Endodermal cell (in vitro differentiated cells): ENCODE data around the gene DNLZ. TPM values are rescaled to one million over a fixed set of nuclear protein-coding genes. Genes with fewer than 3 reads are reported as not detected.

Source experiments
- DNase-seq: peaks from one replicate; pipeline ENCODE4 v3.0.0-alpha.2; 2017
- H3K27ac ChIP-seq: 2 replicates; pipeline ENCODE4 v1.5.1; 2013; ENCODE audit warnings: mild to moderate bottlenecking, low read depth, low read length, moderate library complexity
- H3K27me3 ChIP-seq: 2 replicates; pipeline ENCODE4 v1.6.1; 2013; ENCODE audit warnings: mild to moderate bottlenecking, low read length, moderate library complexity; ENCODE audit not compliant: insufficient read depth, control insufficient read depth, poor library complexity, severe bottlenecking
- H3K36me3 ChIP-seq: 2 replicates; pipeline ENCODE4 v1.7.0; 2013; ENCODE audit warnings: mild to moderate bottlenecking, low read length, moderate library complexity; ENCODE audit not compliant: control insufficient read depth, insufficient read depth
- H3K4me1 ChIP-seq: one replicate; pipeline ENCODE4 v1.7.0; 2013; ENCODE audit warnings: low read length; ENCODE audit not compliant: control insufficient read depth, insufficient read depth
- H3K4me3 ChIP-seq: 2 replicates; pipeline ENCODE4 v1.5.1; 2013; ENCODE audit warnings: mild to moderate bottlenecking, low read length, moderate library complexity
- H3K9ac ChIP-seq: 2 replicates; pipeline ENCODE4 v1.6.1; 2013; ENCODE audit warnings: mild to moderate bottlenecking, low read length, moderate library complexity; ENCODE audit not compliant: poor library complexity, severe bottlenecking; ENCODE audit errors: extremely low read depth
- H3K9me3 ChIP-seq: 2 replicates; pipeline ENCODE4 v1.6.1; 2013; ENCODE audit warnings: mild to moderate bottlenecking, low read length, moderate library complexity; ENCODE audit not compliant: control insufficient read depth
- H3K27ac Mint-ChIP-seq: 2 replicates; pipeline ENCODE4 v1.8.0; 2020; ENCODE audit warnings: mixed read lengths
- H3K27me3 Mint-ChIP-seq: 2 replicates; pipeline ENCODE4 v1.8.0; 2021; ENCODE audit warnings: mild to moderate bottlenecking, mixed read lengths; ENCODE audit not compliant: insufficient read depth
- H3K36me3 Mint-ChIP-seq: 2 replicates; pipeline ENCODE4 v1.8.0; 2020; ENCODE audit warnings: low read depth, mixed read lengths
- H3K4me1 Mint-ChIP-seq: 2 replicates; pipeline ENCODE4 v1.8.0; 2020; ENCODE audit warnings: mixed read lengths
- H3K4me3 Mint-ChIP-seq: 2 replicates; pipeline ENCODE4 v1.8.0; 2020; ENCODE audit warnings: mild to moderate bottlenecking, moderate library complexity, mixed read lengths
- H3K9me3 Mint-ChIP-seq: 2 replicates; pipeline ENCODE4 v1.8.0; 2020; ENCODE audit warnings: mild to moderate bottlenecking, mixed read lengths
- WGBS, 2 experiments: methylation state at CpG; one replicate each; pipeline versions ENCODE4 v1.1.5 to v1.1.7; 2013; ENCODE audit warnings: missing lambda C conversion rate in 2 of 2, mixed read lengths in 1 of 2; ENCODE audit not compliant: insufficient coverage in 1 of 2, insufficient read length in 1 of 2; 5-methylcytosine and 5-hydroxymethylcytosine counted together
- total RNA-seq, 2 donors: library from RNA; stranded (reverse); fragmentation: NEBNext Ultra II Directional in 1 of 2; extraction: Animal tissue kit (Norgen Biotek cat#: 25700) in 1 of 2; gene quantifications; 2 replicates in 1 of 2; 3 replicates in 1 of 2; pipeline ENCODE4 v1.2.1, GENCODE V29; 2021
- TF ChIP-seq, protein P1 (sequence below): fragments of 200-600 bp; sonication (generic); conservative IDR thresholded peaks from 2 replicates; pipeline ENCODE4 v1.5.0; 2021; ENCODE audit warnings: antibody characterized with exemption, mild to moderate bottlenecking

Gene DNLZ
- total RNA-seq, 2 donors from 2014 or later: 12.6 to 20.1 TPM

GRCh38 chr9:136318776-136319241, 44.7 kb downstream of the DNLZ start:
- no peaks in the 10 kb centered on the region for H3K27me3 ChIP-seq
- no peaks in the 10 kb centered on the region for H3K4me1 Mint-ChIP-seq
- H3K4me3 ChIP-seq: no peak overlapping the region
- TF ChIP-seq, protein P1, sequence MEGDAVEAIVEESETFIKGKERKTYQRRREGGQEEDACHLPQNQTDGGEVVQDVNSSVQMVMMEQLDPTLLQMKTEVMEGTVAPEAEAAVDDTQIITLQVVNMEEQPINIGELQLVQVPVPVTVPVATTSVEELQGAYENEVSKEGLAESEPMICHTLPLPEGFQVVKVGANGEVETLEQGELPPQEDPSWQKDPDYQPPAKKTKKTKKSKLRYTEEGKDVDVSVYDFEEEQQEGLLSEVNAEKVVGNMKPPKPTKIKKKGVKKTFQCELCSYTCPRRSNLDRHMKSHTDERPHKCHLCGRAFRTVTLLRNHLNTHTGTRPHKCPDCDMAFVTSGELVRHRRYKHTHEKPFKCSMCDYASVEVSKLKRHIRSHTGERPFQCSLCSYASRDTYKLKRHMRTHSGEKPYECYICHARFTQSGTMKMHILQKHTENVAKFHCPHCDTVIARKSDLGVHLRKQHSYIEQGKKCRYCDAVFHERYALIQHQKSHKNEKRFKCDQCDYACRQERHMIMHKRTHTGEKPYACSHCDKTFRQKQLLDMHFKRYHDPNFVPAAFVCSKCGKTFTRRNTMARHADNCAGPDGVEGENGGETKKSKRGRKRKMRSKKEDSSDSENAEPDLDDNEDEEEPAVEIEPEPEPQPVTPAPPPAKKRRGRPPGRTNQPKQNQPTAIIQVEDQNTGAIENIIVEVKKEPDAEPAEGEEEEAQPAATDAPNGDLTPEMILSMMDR: no peak
- DNase-seq: no peak
- no peaks in the 10 kb centered on the region for H3K4me1 ChIP-seq
- no peak overlapping the region for H3K27ac Mint-ChIP-seq
- peaks cover 11% of the 10 kb centered on the region for H3K9me3 ChIP-seq
- H3K36me3 Mint-ChIP-seq: no peaks in the 10 kb centered on the region
- no peak overlapping the region for H3K27ac ChIP-seq
- H3K27me3 Mint-ChIP-seq: no peaks in the 10 kb centered on the region
- no peak overlapping the region for H3K9ac ChIP-seq
- H3K36me3 ChIP-seq: no peaks in the 10 kb centered on the region
- H3K9me3 Mint-ChIP-seq: peaks cover 25% of the 10 kb centered on the region
- no peak overlapping the region for H3K4me3 Mint-ChIP-seq
- 93 to 98% methylated on average over 5 to 16 of the region's 16 CpGs for WGBS, 2 experiments

- Mint-ChIP-seq H3K4me1 (no peaks in the 10 kb centered on the region), H3K4me3 (no peak overlapping the region), H3K9me3 (peaks cover 25% of the 10 kb centered on the region), H3K27ac (no peak overlapping the region), H3K27me3 (no peaks in the 10 kb centered on the region), H3K36me3 (no peaks in the 10 kb centered on the region)
- no peaks in the 10 kb centered on the region for H3K27me3 ChIP-seq
- TF ChIP-seq, protein P1: no peak
- H3K36me3 ChIP-seq: no peaks in the 10 kb centered on the region
- no peak for DNase-seq
- H3K4me1 ChIP-seq: no peaks in the 10 kb centered on the region
- no peak overlapping the region for H3K9ac ChIP-seq
- H3K27ac ChIP-seq: no peak overlapping the region
- peaks cover 11% of the 10 kb centered on the region for H3K9me3 ChIP-seq
- WGBS, 2 experiments: 82 to 84% methylated on average over 17 to 21 of the region's 21 CpGs
- no peak overlapping the region for H3K4me3 ChIP-seq
Measured at GRCh38 chr9:136318111-136318775, 45.3 kb downstream of the DNLZ start.

DNA sequence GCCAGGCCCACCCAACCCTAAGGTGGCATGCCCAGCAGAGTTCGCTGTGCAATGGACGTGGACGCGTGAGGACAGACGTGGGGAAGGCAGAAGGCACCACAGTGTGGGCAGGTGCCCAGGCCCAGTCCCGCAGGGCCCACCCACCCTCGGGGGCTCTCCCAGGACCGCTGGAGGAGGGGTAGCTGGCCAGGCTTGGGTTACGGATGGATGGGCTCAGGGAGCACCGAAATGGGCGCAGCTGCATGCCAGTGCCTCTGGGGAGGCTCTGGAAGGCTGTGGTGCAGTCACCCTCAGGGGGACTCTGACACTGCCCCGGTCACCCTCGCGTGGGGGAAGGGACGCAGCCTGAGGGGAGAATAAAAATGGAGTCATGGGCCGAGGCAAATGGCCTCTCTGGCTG, 45.8 kb downstream of the DNLZ start:
- DNase-seq: no peak
- H3K36me3 ChIP-seq: no peaks in the 10 kb centered on the region
- H3K36me3 Mint-ChIP-seq: no peaks in the 10 kb centered on the region
- H3K9ac ChIP-seq: no peak overlapping the region
- no peaks in the 10 kb centered on the region for H3K27me3 Mint-ChIP-seq
- peaks cover 25% of the 10 kb centered on the region for H3K9me3 Mint-ChIP-seq
- WGBS, 2 experiments: 93 to 97% methylated on average over 7 to 16 of the region's 16 CpGs
- H3K27me3 ChIP-seq: no peaks in the 10 kb centered on the region
- H3K9me3 ChIP-seq: peaks cover 11% of the 10 kb centered on the region
- TF ChIP-seq, protein P1: no peak
- H3K27ac ChIP-seq: no peak overlapping the region
- no peak overlapping the region for H3K4me3 ChIP-seq
- H3K4me1 ChIP-seq: no peaks in the 10 kb centered on the region
- no peak overlapping the region for H3K4me3 Mint-ChIP-seq
- no peaks in the 10 kb centered on the region for H3K4me1 Mint-ChIP-seq
- H3K27ac Mint-ChIP-seq: no peak overlapping the region
